DND-41 (cell line): ENCODE results near the gene E2F2.
A peak's percentile ranks its signal among the peaks of the same experiment; 100 is the strongest.

Source experiments
- ATAC-seq: fragments of 200-7000 bp; cut with Tn5 transposase; 3 replicates; pipeline ENCODE4 v1.9.1; 2021; ENCODE audit warnings: low read depth; ENCODE audit not compliant: insufficient read depth
- DNase-seq: peaks from one replicate; pipeline ENCODE4 v3.0.0-alpha.2; 2020
- H2AFZ ChIP-seq: 2 replicates; pipeline ENCODE4 v1.6.0; 2012; ENCODE audit warnings: low read depth, low read length
- H3K27ac ChIP-seq: 2 replicates; pipeline ENCODE4 v1.5.1; 2012; ENCODE audit warnings: low read length, inconsistent platforms
- H3K27me3 ChIP-seq: fragments of 200-600 bp; sonication (generic); 2 replicates; pipeline ENCODE4 v1.6.0; 2012; ENCODE audit warnings: low read length, mild to moderate bottlenecking, inconsistent platforms; ENCODE audit not compliant: insufficient read depth, poor library complexity
- H3K36me3 ChIP-seq: 2 replicates; pipeline ENCODE4 v1.5.1; 2012; ENCODE audit warnings: low read length, inconsistent platforms; ENCODE audit not compliant: insufficient read depth
- H3K4me1 ChIP-seq: 2 replicates; pipeline ENCODE4 v1.5.1; 2012; ENCODE audit warnings: mild to moderate bottlenecking, low read length; ENCODE audit not compliant: insufficient read depth
- H3K4me2 ChIP-seq: 2 replicates; pipeline ENCODE4 v1.6.0; 2012; ENCODE audit warnings: mild to moderate bottlenecking, moderate library complexity, low read length, inconsistent platforms; ENCODE audit not compliant: insufficient read depth
- H3K4me3 ChIP-seq, 2 experiments: fragments of 200-600 bp in 1 of 2; shearing (Covaris generic) in 1 of 2; 2 replicates each; pipeline ENCODE4 v1.5.1; 2012 to 2016; ENCODE audit warnings: inconsistent platforms in 2 of 2, low read length in 2 of 2, mild to moderate bottlenecking in 2 of 2, low read depth in 1 of 2, moderate library complexity in 1 of 2
- H3K79me2 ChIP-seq: 2 replicates; pipeline ENCODE4 v1.6.0; 2012; ENCODE audit warnings: low read length, inconsistent platforms; ENCODE audit not compliant: insufficient read depth
- H3K9ac ChIP-seq: 2 replicates; pipeline ENCODE4 v1.6.0; 2012; ENCODE audit warnings: low read depth, mild to moderate bottlenecking, inconsistent platforms, low read length, moderate library complexity
- H3K9me3 ChIP-seq: 2 replicates; pipeline ENCODE4 v1.5.1; 2012; ENCODE audit warnings: low read length, moderate library complexity, mild to moderate bottlenecking, inconsistent platforms; ENCODE audit not compliant: insufficient read depth, severe bottlenecking
- H4K20me1 ChIP-seq: 2 replicates; pipeline ENCODE4 v1.6.0; 2012; ENCODE audit warnings: low read length; ENCODE audit not compliant: insufficient read depth
- EZH2 ChIP-seq: IDR thresholded peaks from 3 replicates; pipeline ENCODE4 v1.6.1; 2012; ENCODE audit warnings: borderline replicate concordance, low read depth, mild to moderate bottlenecking, moderate library complexity, low read length, inconsistent platforms; ENCODE audit not compliant: severe bottlenecking
- TF ChIP-seq, protein P1 (sequence below): IDR thresholded peaks from 2 replicates; pipeline ENCODE4 v1.5.1; 2012; ENCODE audit warnings: borderline replicate concordance, low read length, moderate library complexity, mild to moderate bottlenecking; ENCODE audit not compliant: poor library complexity, severe bottlenecking; ENCODE audit errors: extremely low read depth

E2F2 gene

DNA sequence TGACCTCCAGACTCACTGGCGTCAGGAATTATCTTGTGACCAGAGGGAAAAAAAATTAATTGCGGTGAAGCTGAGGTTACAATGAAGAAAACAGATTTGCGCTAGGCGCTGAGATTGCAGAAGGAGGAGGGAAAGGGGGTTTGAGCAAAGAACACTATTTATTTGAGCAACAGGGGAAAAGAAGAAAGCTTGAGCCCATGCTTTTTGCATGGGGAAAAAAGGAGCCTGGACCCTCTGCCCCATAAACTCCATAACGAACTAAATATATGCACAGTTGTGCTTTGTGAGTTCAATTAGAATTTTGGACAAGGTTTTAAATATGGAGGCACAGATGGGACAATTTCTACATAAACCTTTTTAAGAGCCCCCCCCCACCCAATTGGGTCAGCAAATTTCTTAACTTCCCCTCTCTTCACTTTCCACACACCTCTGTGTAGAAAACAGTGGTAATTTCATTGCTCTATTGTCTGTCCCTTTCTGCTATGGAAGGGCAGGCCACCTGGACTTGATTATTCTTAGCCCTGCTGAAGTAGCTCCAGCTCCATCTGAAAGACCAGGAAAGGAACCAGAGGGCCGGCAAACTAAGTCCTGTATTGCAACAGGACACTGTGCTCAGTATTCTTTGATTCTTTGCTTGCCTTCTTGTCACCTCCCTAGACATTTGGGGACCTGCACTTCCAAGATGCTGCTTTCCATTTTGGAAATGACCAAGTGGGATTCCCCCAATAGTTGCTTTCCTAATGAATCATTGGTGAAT lies 29.1 kb upstream of the E2F2 start:
- Histone ChIP-seq H3K4me3 (peak overlapping the region in 1 of 2 experiments; percentile 79; a peak in 2 of 4 replicates), H3K27me3 (peaks cover 57% of the 10 kb centered on the region), H3K36me3 (no peaks in the 10 kb centered on the region), H3K9ac (peak overlapping the region; percentile 71), H2AFZ (peak overlapping the region; percentile 67), H4K20me1 (peaks cover 7% of the 10 kb centered on the region; the same call in 1 of the 2 replicates), H3K4me1 (peaks cover 53% of the 10 kb centered on the region), H3K27ac (peak overlapping the region; percentile 19; the same call in 1 of the 2 replicates), H3K79me2 (peaks cover 6% of the 10 kb centered on the region; the same call in 1 of the 2 replicates), H3K9me3 (no peaks in the 10 kb centered on the region), H3K4me2 (peak overlapping the region; percentile 90)
- no peak for DNase-seq
- no peak for ATAC-seq
- TF ChIP-seq, protein P1, sequence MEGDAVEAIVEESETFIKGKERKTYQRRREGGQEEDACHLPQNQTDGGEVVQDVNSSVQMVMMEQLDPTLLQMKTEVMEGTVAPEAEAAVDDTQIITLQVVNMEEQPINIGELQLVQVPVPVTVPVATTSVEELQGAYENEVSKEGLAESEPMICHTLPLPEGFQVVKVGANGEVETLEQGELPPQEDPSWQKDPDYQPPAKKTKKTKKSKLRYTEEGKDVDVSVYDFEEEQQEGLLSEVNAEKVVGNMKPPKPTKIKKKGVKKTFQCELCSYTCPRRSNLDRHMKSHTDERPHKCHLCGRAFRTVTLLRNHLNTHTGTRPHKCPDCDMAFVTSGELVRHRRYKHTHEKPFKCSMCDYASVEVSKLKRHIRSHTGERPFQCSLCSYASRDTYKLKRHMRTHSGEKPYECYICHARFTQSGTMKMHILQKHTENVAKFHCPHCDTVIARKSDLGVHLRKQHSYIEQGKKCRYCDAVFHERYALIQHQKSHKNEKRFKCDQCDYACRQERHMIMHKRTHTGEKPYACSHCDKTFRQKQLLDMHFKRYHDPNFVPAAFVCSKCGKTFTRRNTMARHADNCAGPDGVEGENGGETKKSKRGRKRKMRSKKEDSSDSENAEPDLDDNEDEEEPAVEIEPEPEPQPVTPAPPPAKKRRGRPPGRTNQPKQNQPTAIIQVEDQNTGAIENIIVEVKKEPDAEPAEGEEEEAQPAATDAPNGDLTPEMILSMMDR = no peak
- no peak for TF ChIP-seq EZH2

DNA sequence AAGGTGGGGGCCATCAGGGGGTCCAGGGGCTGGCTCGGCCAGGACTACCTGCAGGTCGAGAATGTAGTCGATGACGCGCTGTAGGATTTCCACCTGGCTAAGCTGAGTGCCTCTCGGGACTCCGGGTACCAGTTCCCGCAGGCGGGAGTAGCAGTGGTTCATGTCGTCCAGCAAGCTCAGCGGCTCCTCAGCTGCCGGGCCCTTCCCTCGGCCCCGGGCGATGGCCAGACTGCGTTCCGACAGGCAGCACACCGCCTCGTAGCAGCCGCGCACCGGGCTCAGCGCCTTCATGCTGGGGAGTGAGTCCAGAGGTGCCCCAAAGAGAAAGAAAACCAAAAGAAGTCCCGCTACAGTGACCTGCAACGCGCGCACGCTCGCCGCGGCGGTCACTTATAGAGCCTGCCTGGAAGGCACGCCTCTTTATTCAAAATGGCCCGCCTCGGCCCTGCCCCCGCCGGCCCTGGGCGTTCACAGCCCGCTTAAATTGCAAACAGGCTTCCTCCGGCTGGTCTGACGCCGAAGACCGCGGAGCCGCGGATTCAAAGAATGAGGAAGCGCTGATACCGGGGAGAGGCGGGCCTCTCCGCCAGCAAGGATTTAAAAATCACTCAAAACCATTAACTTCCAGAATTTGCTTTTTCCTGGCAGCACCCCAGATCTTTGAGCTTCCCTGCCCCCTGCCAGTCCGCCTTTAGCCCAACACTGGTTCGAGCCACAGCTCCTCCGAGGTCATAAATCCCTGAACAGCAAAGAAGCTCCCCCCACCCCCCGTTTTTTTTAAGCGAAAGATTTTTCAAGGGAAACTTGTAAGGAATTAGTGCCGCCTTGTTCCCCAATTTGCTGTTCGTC lies 28.3 kb upstream of the E2F2 start, which contains the start of gene ID3:
TSS of gene ID3 (minus strand) at position 366 of the 849 bp plus-strand sequence. CDS start at position 291, 75 bp downstream.
- Histone ChIP-seq H3K79me2 (peaks cover 6% of the 10 kb centered on the region; the same call in 1 of the 2 replicates), H4K20me1 (peaks cover 7% of the 10 kb centered on the region; the same call in 1 of the 2 replicates), H3K4me3 (peak within 1 kb of the TSS; percentile 37 to 79), H3K9me3 (no peaks in the 10 kb centered on the region), H2AFZ (peak within 1 kb of the TSS; percentile 67), H3K27ac (peak within 1 kb of the TSS; percentile 52), H3K4me1 (peaks cover 60% of the 10 kb centered on the region), H3K36me3 (no peaks in the 10 kb centered on the region), H3K9ac (peak within 1 kb of the TSS; percentile 71), H3K27me3 (peaks cover 50% of the 10 kb centered on the region), H3K4me2 (peak within 1 kb of the TSS; percentile 90)
- peak; percentile 74 for ATAC-seq
- peak; percentile 52 for TF ChIP-seq EZH2
- TF ChIP-seq, protein P1 = no peak
- DNase-seq = peak; percentile 92

DNA sequence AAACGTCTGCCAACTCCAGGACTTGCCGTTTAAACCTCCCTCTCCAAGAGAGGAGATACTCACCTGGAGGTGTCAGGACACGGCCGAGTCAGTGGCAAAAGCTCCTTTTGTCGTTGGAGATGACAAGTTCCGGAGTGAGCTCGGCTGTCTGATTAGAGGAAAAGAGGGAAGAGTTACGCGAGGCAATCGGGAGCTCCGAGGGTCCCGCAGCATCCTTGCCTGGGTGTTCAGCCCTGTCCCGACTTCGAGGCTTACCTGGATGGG lies 27.8 kb upstream of the E2F2 start:
- Histone ChIP-seq H3K27ac (peak overlapping the region; percentile 52), H3K27me3 (peaks cover 45% of the 10 kb centered on the region), H2AFZ (peak overlapping the region; percentile 67), H3K4me2 (peak overlapping the region; percentile 90), H3K4me1 (peaks cover 66% of the 10 kb centered on the region), H3K9me3 (no peaks in the 10 kb centered on the region), H3K9ac (peak overlapping the region; percentile 71), H3K36me3 (no peaks in the 10 kb centered on the region), H4K20me1 (peaks cover 7% of the 10 kb centered on the region; the same call in 1 of the 2 replicates), H3K79me2 (peaks cover 6% of the 10 kb centered on the region; the same call in 1 of the 2 replicates), H3K4me3 (peak overlapping the region; percentile 37 to 79)
- ATAC-seq = no peak
- DNase-seq = no peak
- TF ChIP-seq EZH2 = no peak
- TF ChIP-seq, protein P1 = no peak
